Measurements from ENCODE around the gene ZC3HAV1L.

GRCh38 chr7:139011373-139011772 lies 24.5 kb downstream of the ZC3HAV1L start:
- TF ChIP-seq RARB (CRISPR knock-in tag; IDR thresholded peaks at IDR 0.05) (no peak), CREB5 (CRISPR knock-in tag; IDR thresholded peaks at IDR 0.05; ENCODE audit: low read depth) (no peak), ARNTL (CRISPR knock-in tag; IDR thresholded peaks at IDR 0.05; ENCODE audit: borderline replicate concordance, low read depth) (no peak), TOX (CRISPR knock-in tag; IDR thresholded peaks at IDR 0.05; ENCODE audit: borderline replicate concordance) (no peak), ZC3H10 (CRISPR knock-in tag; IDR thresholded peaks at IDR 0.05) (no peak), ZFP30 (CRISPR knock-in tag; IDR thresholded peaks at IDR 0.05) (no peak), ESRRG (CRISPR knock-in tag; IDR thresholded peaks at IDR 0.05) (no peak), CSDC2 (CRISPR knock-in tag; IDR thresholded peaks at IDR 0.05) (no peak), TSHZ2 (CRISPR knock-in tag; IDR thresholded peaks at IDR 0.05) (no peak), ZFP3 (CRISPR knock-in tag; IDR thresholded peaks at IDR 0.05) (no peak)
- TF ChIP-seq, protein P1, sequence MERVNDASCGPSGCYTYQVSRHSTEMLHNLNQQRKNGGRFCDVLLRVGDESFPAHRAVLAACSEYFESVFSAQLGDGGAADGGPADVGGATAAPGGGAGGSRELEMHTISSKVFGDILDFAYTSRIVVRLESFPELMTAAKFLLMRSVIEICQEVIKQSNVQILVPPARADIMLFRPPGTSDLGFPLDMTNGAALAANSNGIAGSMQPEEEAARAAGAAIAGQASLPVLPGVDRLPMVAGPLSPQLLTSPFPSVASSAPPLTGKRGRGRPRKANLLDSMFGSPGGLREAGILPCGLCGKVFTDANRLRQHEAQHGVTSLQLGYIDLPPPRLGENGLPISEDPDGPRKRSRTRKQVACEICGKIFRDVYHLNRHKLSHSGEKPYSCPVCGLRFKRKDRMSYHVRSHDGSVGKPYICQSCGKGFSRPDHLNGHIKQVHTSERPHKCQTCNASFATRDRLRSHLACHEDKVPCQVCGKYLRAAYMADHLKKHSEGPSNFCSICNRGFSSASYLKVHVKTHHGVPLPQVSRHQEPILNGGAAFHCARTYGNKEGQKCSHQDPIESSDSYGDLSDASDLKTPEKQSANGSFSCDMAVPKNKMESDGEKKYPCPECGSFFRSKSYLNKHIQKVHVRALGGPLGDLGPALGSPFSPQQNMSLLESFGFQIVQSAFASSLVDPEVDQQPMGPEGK (CRISPR knock-in tag; IDR thresholded peaks at IDR 0.05; ENCODE audit: borderline replicate concordance) = no peak
